ENCODE measurements around the gene NPAS3.

DNA sequence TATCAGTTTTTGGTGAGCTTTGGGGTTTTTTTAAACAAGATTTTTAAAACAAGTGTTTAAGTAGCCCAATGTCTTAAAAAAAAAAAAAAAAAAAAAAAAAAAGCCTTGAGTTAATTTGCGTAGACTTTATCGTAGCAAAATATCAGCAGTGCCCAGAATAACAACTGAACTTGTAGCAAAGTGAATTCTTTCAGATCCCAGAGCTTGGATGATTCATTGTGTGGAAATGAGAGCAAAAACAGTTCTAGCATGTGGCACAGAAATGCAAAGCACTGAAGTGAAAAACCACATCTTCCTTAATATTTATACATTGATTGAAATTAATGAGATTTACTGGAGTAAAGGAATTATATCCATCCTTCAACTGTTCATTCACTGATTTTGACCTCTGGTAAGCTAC, 754.1 kb downstream of the NPAS3 start:
- TF ChIP-seq, protein P1, sequence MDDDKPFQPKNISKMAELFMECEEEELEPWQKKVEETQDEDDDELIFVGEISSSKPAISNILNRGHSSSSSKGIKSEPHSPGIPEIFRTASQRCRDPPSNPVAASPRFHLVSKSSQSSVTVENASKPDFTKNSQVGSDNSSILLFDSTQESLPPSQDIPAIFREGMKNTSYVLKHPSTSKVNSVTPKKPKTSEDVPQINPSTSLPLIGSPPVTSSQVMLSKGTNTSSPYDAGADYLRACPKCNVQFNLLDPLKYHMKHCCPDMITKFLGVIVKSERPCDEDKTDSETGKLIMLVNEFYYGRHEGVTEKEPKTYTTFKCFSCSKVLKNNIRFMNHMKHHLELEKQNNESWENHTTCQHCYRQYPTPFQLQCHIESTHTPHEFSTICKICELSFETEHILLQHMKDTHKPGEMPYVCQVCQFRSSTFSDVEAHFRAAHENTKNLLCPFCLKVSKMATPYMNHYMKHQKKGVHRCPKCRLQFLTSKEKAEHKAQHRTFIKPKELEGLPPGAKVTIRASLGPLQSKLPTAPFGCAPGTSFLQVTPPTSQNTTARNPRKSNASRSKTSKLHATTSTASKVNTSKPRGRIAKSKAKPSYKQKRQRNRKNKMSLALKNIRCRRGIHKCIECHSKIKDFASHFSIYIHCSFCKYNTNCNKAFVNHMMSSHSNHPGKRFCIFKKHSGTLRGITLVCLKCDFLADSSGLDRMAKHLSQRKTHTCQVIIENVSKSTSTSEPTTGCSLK (tag by site-specific recombination; IDR thresholded peaks at IDR 0.05) = no peak
- no peak for TF ChIP-seq ZNF707 (tag by site-specific recombination; IDR thresholded peaks at IDR 0.05)
- TF ChIP-seq ZNF658 (tag by site-specific recombination; IDR thresholded peaks at IDR 0.05) = no peak
- TF ChIP-seq SP2 (tag by site-specific recombination; IDR thresholded peaks at IDR 0.05) = no peak
- no peak for TF ChIP-seq ZNF274 (IDR thresholded peaks at IDR 0.05; ENCODE audit: low read length)
- no peak for TF ChIP-seq ZNF274 (tag by site-specific recombination; IDR thresholded peaks at IDR 0.05; ENCODE audit: borderline replicate concordance)
- TF ChIP-seq ZNF530 (tag by site-specific recombination; IDR thresholded peaks at IDR 0.05; ENCODE audit: low read depth) = no peak
- TF ChIP-seq ZNF324 (tag by site-specific recombination; IDR thresholded peaks at IDR 0.05) = no peak
- TF ChIP-seq, protein P2, sequence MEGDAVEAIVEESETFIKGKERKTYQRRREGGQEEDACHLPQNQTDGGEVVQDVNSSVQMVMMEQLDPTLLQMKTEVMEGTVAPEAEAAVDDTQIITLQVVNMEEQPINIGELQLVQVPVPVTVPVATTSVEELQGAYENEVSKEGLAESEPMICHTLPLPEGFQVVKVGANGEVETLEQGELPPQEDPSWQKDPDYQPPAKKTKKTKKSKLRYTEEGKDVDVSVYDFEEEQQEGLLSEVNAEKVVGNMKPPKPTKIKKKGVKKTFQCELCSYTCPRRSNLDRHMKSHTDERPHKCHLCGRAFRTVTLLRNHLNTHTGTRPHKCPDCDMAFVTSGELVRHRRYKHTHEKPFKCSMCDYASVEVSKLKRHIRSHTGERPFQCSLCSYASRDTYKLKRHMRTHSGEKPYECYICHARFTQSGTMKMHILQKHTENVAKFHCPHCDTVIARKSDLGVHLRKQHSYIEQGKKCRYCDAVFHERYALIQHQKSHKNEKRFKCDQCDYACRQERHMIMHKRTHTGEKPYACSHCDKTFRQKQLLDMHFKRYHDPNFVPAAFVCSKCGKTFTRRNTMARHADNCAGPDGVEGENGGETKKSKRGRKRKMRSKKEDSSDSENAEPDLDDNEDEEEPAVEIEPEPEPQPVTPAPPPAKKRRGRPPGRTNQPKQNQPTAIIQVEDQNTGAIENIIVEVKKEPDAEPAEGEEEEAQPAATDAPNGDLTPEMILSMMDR (tag by site-specific recombination; IDR thresholded peaks at IDR 0.05) = no peak
- TF ChIP-seq, protein P3, sequence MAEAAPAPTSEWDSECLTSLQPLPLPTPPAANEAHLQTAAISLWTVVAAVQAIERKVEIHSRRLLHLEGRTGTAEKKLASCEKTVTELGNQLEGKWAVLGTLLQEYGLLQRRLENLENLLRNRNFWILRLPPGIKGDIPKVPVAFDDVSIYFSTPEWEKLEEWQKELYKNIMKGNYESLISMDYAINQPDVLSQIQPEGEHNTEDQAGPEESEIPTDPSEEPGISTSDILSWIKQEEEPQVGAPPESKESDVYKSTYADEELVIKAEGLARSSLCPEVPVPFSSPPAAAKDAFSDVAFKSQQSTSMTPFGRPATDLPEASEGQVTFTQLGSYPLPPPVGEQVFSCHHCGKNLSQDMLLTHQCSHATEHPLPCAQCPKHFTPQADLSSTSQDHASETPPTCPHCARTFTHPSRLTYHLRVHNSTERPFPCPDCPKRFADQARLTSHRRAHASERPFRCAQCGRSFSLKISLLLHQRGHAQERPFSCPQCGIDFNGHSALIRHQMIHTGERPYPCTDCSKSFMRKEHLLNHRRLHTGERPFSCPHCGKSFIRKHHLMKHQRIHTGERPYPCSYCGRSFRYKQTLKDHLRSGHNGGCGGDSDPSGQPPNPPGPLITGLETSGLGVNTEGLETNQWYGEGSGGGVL (tag by site-specific recombination; IDR thresholded peaks at IDR 0.05) = no peak
- no peak for TF ChIP-seq ZEB2 (tag by site-specific recombination; IDR thresholded peaks at IDR 0.05)
